ENCODE results near the gene SNPH.

Gene SNPH

DNA sequence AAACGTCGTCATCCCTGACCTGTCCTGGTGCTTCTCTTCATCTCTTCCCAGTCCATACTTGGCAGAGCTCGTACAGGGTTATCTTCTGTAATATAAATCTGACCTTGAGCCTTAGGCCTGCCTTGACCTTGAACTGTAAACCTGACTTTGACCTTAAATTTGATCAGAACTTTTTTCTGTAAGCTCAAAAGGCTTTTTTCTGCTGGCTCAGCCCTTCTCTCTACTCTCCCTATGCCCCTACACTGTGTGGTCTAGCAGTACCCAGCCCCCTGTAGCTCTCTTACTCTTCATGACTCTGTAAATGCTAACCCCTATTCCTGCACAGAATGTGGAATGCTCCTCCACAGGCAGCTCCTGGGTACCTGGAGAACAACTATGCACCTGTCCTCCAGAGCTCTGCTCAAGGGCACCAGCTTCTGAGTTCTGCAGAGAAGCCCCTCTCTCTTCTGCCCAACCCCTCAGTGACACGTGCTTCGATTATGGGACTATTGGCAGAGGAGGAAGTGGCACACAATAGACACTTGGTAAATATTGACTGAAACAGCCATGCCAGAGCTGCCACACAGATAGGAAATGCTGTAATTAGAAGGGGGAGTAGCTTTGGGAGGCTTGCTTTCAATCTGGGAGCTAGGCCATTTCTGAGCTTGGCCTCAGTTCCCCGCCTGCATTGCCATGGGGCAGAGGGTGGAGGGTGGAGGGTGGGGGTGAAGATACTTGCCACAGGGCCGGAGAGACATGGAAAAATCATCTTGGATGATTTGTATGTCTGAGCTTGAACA is 15.4 kb downstream of the SNPH start:
- in situ Hi-C loops (cut with HindIII; ENCODE audit: low pct_ligation_motif_present, low pct_unique_long_range_greater_than_20kb, low sequenced_read_pairs): no loop called here
- no peak for DNase-seq

DNA sequence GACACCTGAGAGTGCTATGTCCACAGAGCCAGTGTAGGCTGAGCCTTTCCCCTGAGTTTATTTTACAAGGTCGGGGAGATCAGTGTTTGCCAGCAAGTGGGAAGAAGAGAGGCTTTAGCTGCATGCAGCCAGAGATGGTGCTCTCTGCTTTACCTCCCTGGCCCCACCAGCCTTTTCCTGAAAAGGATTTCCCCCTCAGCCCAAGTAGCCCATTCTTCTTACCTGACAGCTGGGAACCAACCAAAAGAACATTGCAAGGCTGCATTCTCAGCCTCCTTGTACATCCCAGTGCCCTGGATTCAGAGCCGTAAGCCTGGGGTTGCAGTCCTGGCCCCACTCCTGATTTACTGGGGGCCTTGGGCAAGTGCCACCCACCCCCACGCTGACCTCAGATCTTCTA is 16.9 kb downstream of the SNPH start:
- in situ Hi-C loops (cut with HindIII; ENCODE audit: low pct_ligation_motif_present, low pct_unique_long_range_greater_than_20kb, low sequenced_read_pairs): no loop called here
- no peak for DNase-seq

DNA sequence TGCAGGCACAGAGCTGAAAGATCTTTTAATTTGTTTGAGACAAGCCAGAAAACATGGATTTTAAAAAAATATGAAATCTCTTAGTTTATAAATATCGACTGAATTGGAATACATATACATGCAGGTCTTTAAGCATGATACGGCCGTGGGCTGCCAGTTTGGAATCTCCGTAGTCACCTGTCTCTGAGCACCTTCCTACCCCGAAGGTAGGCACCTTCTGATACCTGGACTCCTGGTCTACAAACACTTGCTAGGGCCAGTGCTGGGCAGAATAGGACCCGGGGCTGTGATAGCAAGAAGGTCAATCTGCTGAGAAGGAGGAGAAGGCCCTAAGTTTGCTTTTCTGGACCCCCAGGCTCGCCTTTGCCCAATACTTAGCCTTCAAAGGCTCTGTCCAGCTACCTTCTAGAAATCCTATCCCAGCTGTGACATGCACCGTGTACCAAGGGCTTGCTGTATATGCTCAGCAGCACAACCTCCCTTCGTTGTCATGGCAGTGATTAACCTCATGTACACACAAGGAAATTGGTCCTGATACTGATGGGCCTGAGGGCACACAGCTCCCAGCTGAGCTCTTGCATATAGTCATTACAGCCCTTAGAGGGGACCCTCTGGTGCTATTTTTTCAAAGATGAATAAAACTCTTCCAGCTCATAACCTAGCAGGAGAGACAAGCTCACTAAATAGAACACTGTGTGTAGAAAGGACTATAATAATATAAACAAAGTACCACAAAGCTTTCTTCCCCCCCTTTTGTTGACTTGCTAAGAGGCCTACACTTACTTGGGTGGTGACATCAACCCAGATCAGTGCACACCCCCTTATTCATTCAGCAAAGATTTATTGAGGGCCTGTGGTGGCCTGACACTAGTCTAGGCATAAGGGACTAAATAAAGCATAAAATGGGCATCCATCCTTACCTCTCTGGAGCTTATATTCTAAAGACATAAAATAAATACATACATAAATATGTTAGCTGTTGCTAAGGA is 17.7 kb downstream of the SNPH start:
- DNase-seq: no peak
- in situ Hi-C loops (cut with HindIII; ENCODE audit: low pct_ligation_motif_present, low pct_unique_long_range_greater_than_20kb, low sequenced_read_pairs): no loop called here

DNA sequence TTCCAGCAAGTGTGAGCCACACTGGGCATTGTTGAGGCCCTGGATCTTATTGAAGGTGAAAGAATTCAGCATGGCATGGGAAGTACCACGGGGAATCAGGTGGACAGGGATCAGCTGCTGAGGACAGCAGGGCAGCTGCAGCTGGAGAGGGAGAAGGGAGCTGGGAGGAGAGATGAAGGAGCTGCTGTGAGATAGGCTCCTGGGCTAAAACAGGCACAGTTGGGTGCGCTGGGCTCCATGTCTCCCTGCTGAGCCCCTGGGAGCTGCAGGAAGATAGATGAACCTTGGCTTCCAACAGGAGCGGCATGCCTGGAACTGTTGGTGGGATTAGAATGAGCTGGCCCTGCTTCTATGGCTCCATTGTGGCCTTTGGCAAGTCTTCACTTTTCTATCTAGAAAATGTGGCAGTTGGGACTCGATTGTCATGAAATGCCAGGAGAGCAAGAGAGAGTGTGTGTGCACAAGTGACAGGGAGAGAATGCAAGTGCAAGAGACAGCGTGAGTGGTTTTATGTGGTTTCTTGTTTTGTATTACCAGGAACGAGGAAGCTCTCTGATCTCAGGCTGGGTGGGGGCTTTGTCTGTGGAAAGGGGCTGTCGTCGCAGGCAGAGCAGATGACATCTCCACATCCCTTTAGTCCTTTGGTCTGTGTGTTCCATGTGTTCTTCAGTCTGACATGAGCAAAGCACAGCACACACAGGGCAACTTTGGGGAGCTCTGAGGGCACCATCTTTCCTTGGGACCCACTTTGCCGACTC is 20.4 kb downstream of the SNPH start:
- no peak for DNase-seq
- in situ Hi-C loops (cut with HindIII; ENCODE audit: low pct_ligation_motif_present, low pct_unique_long_range_greater_than_20kb, low sequenced_read_pairs): no loop called here

DNA sequence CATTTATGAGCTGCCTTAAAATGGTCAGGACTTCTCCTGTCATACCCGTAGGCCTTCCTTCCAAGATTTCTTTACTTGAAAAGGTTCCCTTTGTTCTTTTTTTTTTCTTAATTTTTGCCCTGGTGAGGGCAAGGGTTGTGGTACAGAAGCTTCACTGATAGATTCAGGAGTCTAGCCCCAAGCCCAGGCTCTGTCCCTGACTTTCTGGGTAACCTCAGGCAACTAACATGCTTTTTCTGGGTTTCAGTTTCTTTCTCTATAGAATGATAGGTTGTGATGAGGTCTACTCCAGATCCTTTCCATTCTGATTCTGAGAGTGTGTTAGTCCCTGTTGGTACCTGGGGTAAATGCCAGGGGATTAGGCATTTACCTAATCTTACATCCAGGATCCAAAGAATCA is 21.2 kb downstream of the SNPH start:
- in situ Hi-C loops (cut with HindIII; ENCODE audit: low pct_ligation_motif_present, low pct_unique_long_range_greater_than_20kb, low sequenced_read_pairs): no loop called here
- DNase-seq: no peak

DNA sequence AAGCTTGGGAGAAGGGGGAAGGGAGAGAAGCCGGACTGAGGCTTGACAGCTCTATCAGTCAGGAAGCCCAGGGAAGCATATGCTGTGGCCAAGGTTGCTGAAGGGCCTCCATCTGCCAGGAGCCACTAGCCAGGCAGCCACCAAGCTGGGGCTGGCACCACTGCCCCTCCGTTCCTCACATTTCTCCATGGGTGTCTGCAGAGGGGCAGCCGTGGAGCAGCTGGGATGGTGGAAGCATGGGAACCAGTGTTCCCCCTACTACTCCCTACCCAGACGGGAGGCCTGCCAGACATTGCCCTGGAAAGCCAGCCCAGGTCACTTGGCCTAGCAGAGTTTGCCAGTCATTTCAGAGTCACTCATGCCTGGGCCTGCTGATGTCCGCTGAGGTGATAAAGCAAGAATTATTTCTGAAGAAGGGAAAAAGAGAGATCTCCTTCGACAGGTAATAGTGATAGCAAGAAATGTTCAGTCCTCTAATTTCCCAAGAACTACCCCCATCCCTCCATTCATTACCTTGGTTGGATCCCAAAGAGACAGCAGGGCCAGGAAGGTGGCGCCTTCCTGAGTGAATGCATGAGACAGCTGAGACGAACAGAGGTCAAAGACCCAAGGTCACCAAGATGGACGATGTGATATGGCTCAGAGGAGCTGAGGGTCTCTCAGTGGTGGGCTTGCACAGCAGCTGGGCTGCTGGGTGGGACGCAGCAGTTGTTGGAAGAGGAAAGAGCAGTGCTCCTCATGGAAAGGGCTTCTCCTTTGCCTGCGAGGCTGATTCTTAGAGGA is 21.9 kb downstream of the SNPH start:
- in situ Hi-C loops (cut with HindIII; ENCODE audit: low pct_ligation_motif_present, low pct_unique_long_range_greater_than_20kb, low sequenced_read_pairs): no loop called here
- no peak for DNase-seq

DNA sequence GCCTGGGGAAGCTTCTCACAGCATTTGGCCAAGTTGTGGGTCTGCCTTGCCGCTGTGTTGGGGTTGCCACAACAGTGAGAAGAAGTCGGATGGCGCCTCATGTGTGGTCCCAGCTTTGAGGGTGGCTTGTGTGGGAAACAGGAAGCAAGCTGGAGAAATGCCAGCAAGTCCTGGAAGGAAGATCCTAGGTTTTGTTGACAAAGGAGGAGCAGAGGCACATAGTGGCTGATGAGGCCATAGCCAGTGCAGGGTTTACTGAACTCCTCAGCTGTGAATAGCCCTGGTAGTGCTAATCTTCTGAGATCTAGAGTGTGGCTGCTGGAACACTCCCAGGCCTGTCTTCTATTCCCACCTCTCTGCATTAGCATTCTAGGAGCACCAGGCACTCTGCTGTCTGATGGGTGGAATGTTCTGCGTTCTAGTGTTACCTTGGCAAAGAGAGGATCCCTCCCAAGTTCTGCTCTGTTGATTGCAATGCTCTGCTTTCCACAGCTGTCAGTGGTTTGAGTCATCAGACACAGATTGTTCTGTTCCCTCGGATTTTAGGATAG is 25.2 kb downstream of the SNPH start:
- no peak for DNase-seq
- in situ Hi-C loops (cut with HindIII; ENCODE audit: low pct_ligation_motif_present, low pct_unique_long_range_greater_than_20kb, low sequenced_read_pairs): no loop called here

DNA sequence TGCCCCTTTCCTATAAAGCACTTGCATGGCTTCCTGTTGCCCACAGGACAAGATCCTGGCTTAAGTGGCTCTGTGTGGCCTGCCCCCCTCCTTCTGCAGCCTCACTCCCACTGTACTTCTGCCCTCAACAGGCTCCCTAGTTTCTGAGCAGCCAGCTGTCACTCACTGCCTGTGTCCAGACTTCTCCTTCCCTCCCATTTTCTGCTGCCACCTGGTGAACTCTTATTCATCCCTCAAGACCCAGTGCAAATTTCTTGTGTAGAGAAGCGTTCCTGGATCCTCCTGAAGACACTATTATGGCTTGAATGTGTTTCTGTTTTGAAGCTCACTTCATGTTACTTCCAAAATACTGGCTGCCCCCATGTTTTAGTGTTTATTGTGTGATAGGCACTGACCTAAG is 26.5 kb downstream of the SNPH start:
- in situ Hi-C loops (cut with HindIII; ENCODE audit: low pct_ligation_motif_present, low pct_unique_long_range_greater_than_20kb, low sequenced_read_pairs): no loop called here

DNA sequence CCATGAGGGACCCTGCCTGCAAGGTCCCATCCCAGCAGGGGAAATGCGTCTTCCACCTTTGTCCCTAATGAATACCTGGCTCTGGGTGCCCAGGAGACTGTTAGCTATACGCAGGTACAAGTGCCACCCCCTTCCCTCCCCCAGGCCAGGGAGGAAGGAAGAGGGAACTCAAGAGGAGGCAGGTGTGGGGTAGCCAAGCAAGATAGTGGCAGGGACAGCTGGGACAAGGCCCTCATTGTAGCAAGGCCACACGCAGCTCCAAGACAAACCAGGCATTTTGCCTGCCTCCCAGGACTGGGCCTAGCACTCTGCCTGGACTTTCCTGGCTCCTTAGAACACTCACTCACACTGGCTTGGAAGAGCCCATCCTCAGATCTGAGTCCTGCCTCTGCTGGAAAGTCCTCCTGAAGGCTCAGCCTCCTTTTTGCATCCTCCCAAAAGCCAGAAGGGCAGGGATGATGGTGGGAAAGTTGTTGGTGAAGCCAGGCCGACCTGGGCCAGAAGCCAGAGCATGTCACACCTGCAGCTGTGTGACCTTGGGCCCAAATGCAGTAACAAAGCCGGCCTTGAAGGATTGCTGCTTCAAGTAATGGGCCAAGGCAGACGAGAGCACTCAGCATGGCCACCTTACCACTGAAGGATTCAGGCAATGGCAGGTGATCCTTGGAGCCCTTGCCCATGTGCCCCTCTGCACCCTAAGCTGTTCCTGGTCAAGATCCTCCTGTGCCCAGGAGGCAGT is 27.7 kb downstream of the SNPH start:
- no peak for DNase-seq
- in situ Hi-C loops (cut with HindIII; ENCODE audit: low pct_ligation_motif_present, low pct_unique_long_range_greater_than_20kb, low sequenced_read_pairs): no loop called here

More for the DNA sequence above, 26.5 kb downstream of the SNPH start:
- no peak for DNase-seq

DNA sequence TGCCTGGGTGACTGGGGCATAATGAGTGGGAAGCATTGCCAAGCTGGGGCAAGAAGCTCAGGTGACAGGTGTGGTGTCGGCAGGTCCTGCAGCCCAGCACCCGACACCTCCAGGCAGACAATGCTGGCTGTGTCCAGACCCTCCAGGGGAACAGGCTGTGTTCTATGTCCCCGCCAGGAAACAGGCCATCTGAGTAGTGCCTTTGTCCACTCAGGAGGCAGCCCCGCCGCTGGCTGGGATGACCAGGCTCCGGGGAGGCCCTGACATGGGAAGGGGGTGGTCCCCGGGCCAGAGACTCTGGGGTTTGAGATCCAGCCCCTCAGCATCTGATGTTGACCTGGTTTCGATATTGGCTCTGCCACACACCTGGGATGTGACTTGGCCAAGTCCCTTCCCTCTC is 28.4 kb downstream of the SNPH start:
- in situ Hi-C loops (cut with HindIII; ENCODE audit: low pct_ligation_motif_present, low pct_unique_long_range_greater_than_20kb, low sequenced_read_pairs): no loop called here
- no peak for DNase-seq

DNA sequence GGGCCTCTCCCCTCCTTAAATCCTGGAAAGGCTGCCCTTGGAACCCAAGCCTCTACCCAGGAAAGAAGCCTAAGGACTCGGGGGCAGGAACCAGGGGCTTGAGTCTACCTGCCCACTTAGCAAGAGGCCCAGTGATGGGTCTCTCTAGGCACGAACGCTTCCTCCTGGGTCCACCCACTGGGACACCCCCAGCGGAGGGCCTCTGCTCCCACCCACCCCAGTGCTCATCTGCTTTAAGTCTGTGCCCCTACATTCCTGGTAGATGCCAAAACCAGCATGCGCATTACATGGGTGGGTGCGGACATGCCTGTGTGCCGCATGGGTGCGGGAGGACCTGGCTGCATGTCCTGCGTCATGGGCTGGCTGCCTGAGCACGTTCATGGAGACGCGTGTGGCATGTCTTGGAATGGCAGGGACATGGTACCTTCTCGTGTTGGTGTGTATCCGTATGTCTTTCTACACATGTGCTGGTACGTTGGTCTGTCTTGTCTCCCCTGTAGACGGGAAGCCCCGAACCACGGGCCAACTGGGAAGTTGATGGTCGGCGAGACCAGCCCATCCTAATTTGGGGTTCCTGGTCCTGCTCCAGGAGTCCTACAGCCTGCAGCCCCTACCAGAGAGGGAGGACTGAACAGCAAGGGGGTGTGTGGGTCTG is 29.3 kb downstream of the SNPH start:
- no peak for DNase-seq
- in situ Hi-C loops (cut with HindIII; ENCODE audit: low pct_ligation_motif_present, low pct_unique_long_range_greater_than_20kb, low sequenced_read_pairs): no loop called here

DNA sequence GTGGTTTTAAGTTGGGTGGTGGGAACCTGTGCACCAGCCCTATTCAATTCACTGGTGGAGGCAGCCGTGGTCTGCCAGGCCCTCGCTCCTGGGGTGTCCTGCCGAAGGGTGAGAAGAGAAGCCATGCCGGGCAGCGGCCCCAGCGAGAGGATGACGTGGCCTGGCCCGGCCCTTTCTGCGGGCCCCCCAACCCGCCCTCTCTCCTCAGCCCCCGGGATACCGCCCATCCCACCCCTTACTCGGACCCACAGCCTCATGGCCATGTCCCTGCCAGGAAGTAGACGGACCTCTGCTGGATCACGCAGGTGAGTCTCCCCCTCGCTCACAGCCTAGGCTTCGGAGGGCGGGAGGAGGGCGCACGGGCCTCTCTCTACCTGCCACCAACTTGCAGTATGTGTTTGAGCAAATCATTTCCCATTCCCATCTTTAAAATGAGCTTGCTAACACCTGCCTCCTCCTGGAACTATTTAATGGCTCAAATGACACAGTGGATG is 30.1 kb downstream of the SNPH start:
- no peak for DNase-seq
- in situ Hi-C loops (cut with HindIII; ENCODE audit: low pct_ligation_motif_present, low pct_unique_long_range_greater_than_20kb, low sequenced_read_pairs): no loop called here

DNA sequence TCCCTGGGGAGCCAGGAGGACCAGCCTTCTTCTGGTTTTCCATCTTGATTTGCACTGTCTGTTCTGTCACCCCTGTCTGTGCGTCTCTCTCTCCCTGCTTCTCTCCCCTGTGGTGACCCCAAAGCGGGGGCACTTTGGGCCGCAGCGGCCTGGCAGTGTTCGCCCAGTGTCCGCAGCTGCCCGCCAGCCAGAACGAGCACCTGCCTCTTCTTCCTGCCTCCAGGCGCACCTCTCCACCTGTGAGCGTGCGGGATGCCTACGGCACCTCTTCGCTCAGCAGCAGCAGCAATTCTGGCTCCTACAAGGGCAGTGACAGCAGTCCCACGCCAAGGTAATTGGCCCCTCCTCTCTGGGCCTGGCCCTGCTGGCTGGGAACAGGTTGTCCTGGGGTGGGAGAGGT is 30.8 kb downstream of the SNPH start:
- in situ Hi-C loops (cut with HindIII; ENCODE audit: low pct_ligation_motif_present, low pct_unique_long_range_greater_than_20kb, low sequenced_read_pairs): no loop called here
- no peak for DNase-seq

DNA sequence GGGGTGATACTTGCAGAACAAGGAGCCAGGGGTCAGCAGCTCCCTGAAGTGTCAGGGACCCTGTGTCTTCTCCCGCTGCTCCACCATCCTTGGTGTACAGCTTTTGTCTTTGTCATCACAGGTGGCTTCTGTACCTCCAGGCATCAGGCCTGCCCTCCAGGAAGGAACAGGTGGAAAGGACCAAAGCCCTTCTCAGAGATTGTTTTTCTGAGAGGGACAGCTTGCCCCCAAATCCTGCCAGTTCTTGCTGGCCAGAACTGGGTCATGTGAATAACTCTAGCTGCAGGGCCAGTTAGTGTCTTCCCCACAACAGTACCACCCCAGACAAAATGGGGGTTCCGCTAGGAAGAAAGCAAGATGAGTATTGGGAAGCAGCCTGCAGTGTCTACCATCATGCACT is 31.4 kb downstream of the SNPH start:
- no peak for DNase-seq
- in situ Hi-C loops (cut with HindIII; ENCODE audit: low pct_ligation_motif_present, low pct_unique_long_range_greater_than_20kb, low sequenced_read_pairs): no loop called here

DNA sequence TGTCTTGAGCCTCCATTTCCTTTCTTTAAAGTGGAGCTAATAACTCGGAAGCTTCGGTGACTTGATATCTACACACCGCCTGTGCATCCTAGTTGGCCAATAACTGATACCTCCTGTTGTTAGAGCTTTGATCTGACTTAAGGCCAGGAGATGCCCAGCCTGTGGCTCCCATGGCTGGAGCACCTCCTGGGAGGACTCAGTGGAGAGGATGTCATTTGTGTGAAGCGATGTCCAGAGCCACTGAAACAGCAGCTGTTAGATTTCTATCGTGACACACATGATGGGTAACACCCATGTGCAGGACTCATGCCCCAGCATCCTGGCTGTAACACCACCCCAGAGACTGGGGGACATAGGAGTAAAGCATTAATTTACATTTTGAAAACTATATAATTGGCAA is 32.1 kb downstream of the SNPH start:
- in situ Hi-C loops (cut with HindIII; ENCODE audit: low pct_ligation_motif_present, low pct_unique_long_range_greater_than_20kb, low sequenced_read_pairs): no loop called here
- no peak for DNase-seq

DNA sequence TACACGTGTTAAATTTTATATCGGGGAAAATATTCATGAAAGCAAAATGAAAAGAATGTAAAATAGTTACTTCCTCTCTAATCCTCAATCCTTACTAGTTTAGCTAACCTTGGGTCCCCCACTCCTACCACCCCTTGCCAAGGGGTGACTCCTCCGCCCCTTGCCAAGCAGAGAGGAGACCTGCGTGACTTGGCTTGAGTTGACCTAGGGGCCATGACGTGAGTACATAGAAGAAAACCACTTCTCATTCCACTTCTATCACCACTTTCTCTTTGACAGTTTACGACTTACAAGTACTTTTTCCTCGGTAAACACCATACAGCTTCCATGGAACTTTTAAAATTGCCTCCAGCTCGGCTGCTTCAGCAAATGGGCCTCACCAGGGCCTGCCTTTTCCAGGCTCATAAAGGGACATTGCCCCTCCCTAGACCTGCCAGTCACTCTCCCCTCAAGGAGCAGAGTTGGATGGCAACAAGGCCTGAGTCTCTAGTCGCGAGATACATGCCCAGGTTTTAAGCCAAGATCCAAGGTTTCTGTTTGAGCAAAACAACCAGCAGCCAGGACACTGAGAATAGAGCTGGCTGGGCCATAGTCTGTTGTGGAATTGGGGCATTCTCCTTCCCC is 32.9 kb downstream of the SNPH start:
- DNase-seq: no peak
- in situ Hi-C loops (cut with HindIII; ENCODE audit: low pct_ligation_motif_present, low pct_unique_long_range_greater_than_20kb, low sequenced_read_pairs): no loop called here

Measured in ACHN (cell line).